ENCODE measurements around the gene SPATA32.

SPATA32 gene

GRCh38 chr17:45294506-45294905 is 32.6 kb upstream of the SPATA32 start:
- Histone ChIP-seq H3K4me1 (ENCODE audit: control insufficient read depth in 2 of 2, insufficient read depth in 2 of 2, low read length in 2 of 2) (peaks cover 54 to 64% of the 10 kb centered on the region in 2 donors), H3K27me3 (ENCODE audit: control insufficient read depth in 2 of 2, insufficient read depth in 2 of 2, low read length in 2 of 2) (no peaks in the 10 kb centered on the region), H3K27ac (ENCODE audit: low read depth in 2 of 2, low read length in 2 of 2) (peak overlapping the region; percentile 9 to 69), H3K9ac (ENCODE audit: low read depth in 1 of 2, low read length in 2 of 2) (no peak overlapping the region), H3K4me3 (ENCODE audit: low read length in 2 of 2) (no peak overlapping the region), H3K36me3 (ENCODE audit: control insufficient read depth in 2 of 2, insufficient read depth in 2 of 2, low read length in 2 of 2) (peaks cover 11 to 14% of the 10 kb centered on the region in 2 donors), H3K9me3 (ENCODE audit: control insufficient read depth in 2 of 2, low read length in 2 of 2) (no peaks in the 10 kb centered on the region)

GRCh38 chr17:45293413-45294211 is 31.7 kb upstream of the SPATA32 start:
- no peaks in the 10 kb centered on the region for H3K27me3 ChIP-seq (ENCODE audit: control insufficient read depth in 2 of 2, insufficient read depth in 2 of 2, low read length in 2 of 2)
- H3K9ac ChIP-seq (ENCODE audit: low read depth in 1 of 2, low read length in 2 of 2): peak overlapping the region in 1 of 2 donors; percentile 41
- H3K4me1 ChIP-seq (ENCODE audit: control insufficient read depth in 2 of 2, insufficient read depth in 2 of 2, low read length in 2 of 2): peaks cover 52 to 58% of the 10 kb centered on the region in 2 donors
- H3K27ac ChIP-seq (ENCODE audit: low read depth in 2 of 2, low read length in 2 of 2): peak overlapping the region; percentile 38 to 69
- peaks cover 19 to 23% of the 10 kb centered on the region in 2 donors for H3K36me3 ChIP-seq (ENCODE audit: control insufficient read depth in 2 of 2, insufficient read depth in 2 of 2, low read length in 2 of 2)
- no peaks in the 10 kb centered on the region for H3K9me3 ChIP-seq (ENCODE audit: control insufficient read depth in 2 of 2, low read length in 2 of 2)
- no peak overlapping the region for H3K4me3 ChIP-seq (ENCODE audit: low read length in 2 of 2)

GRCh38 chr17:45292696-45293412 is 31.0 kb upstream of the SPATA32 start:
- peak overlapping the region; percentile 7 to 41 for H3K9ac ChIP-seq (ENCODE audit: low read depth in 1 of 2, low read length in 2 of 2)
- no peaks in the 10 kb centered on the region for H3K9me3 ChIP-seq (ENCODE audit: control insufficient read depth in 2 of 2, low read length in 2 of 2)
- H3K27me3 ChIP-seq (ENCODE audit: control insufficient read depth in 2 of 2, insufficient read depth in 2 of 2, low read length in 2 of 2): no peaks in the 10 kb centered on the region
- peak overlapping the region; percentile 38 to 69 for H3K27ac ChIP-seq (ENCODE audit: low read depth in 2 of 2, low read length in 2 of 2)
- H3K36me3 ChIP-seq (ENCODE audit: control insufficient read depth in 2 of 2, insufficient read depth in 2 of 2, low read length in 2 of 2): peaks cover 23 to 27% of the 10 kb centered on the region in 2 donors
- peaks cover 54 to 56% of the 10 kb centered on the region in 2 donors for H3K4me1 ChIP-seq (ENCODE audit: control insufficient read depth in 2 of 2, insufficient read depth in 2 of 2, low read length in 2 of 2)
- no peak overlapping the region for H3K4me3 ChIP-seq (ENCODE audit: low read length in 2 of 2)

GRCh38 chr17:45291171-45291805 is 29.4 kb upstream of the SPATA32 start:
- peaks cover 44 to 46% of the 10 kb centered on the region in 2 donors for H3K4me1 ChIP-seq (ENCODE audit: control insufficient read depth in 2 of 2, insufficient read depth in 2 of 2, low read length in 2 of 2)
- H3K9me3 ChIP-seq (ENCODE audit: control insufficient read depth in 2 of 2, low read length in 2 of 2): no peaks in the 10 kb centered on the region
- H3K9ac ChIP-seq (ENCODE audit: low read depth in 1 of 2, low read length in 2 of 2): no peak overlapping the region
- peak overlapping the region in 1 of 2 donors; percentile 44 for H3K27ac ChIP-seq (ENCODE audit: low read depth in 2 of 2, low read length in 2 of 2)
- no peak overlapping the region for H3K4me3 ChIP-seq (ENCODE audit: low read length in 2 of 2)
- H3K36me3 ChIP-seq (ENCODE audit: control insufficient read depth in 2 of 2, insufficient read depth in 2 of 2, low read length in 2 of 2): peaks cover 38 to 41% of the 10 kb centered on the region in 2 donors
- H3K27me3 ChIP-seq (ENCODE audit: control insufficient read depth in 2 of 2, insufficient read depth in 2 of 2, low read length in 2 of 2): no peaks in the 10 kb centered on the region

- Histone ChIP-seq H3K4me1 (ENCODE audit: control insufficient read depth in 2 of 2, insufficient read depth in 2 of 2, low read length in 2 of 2) (peaks cover 35 to 45% of the 10 kb centered on the region in 2 donors), H3K27ac (ENCODE audit: low read depth in 2 of 2, low read length in 2 of 2) (peak overlapping the region in 1 of 2 donors; percentile 44), H3K36me3 (ENCODE audit: control insufficient read depth in 2 of 2, insufficient read depth in 2 of 2, low read length in 2 of 2) (peaks cover 43 to 44% of the 10 kb centered on the region in 2 donors), H3K4me3 (ENCODE audit: low read length in 2 of 2) (no peak overlapping the region), H3K9ac (ENCODE audit: low read depth in 1 of 2, low read length in 2 of 2) (no peak overlapping the region), H3K9me3 (ENCODE audit: control insufficient read depth in 2 of 2, low read length in 2 of 2) (no peaks in the 10 kb centered on the region), H3K27me3 (ENCODE audit: control insufficient read depth in 2 of 2, insufficient read depth in 2 of 2, low read length in 2 of 2) (no peaks in the 10 kb centered on the region)
Measured at GRCh38 chr17:45290269-45290765, 28.4 kb upstream of the SPATA32 start.

- Histone ChIP-seq H3K27ac (ENCODE audit: low read depth in 2 of 2, low read length in 2 of 2) (peak overlapping the region in 1 of 2 donors; percentile 33), H3K9ac (ENCODE audit: low read depth in 1 of 2, low read length in 2 of 2) (no peak overlapping the region), H3K9me3 (ENCODE audit: control insufficient read depth in 2 of 2, low read length in 2 of 2) (no peaks in the 10 kb centered on the region), H3K4me1 (ENCODE audit: control insufficient read depth in 2 of 2, insufficient read depth in 2 of 2, low read length in 2 of 2) (peaks cover 29 to 45% of the 10 kb centered on the region in 2 donors), H3K36me3 (ENCODE audit: control insufficient read depth in 2 of 2, insufficient read depth in 2 of 2, low read length in 2 of 2) (peaks cover 50 to 51% of the 10 kb centered on the region in 2 donors), H3K27me3 (ENCODE audit: control insufficient read depth in 2 of 2, insufficient read depth in 2 of 2, low read length in 2 of 2) (no peaks in the 10 kb centered on the region), H3K4me3 (ENCODE audit: low read length in 2 of 2) (no peak overlapping the region)
Measured at GRCh38 chr17:45289301-45290268, 27.7 kb upstream of the SPATA32 start.

- Histone ChIP-seq H3K4me3 (ENCODE audit: low read length in 2 of 2) (no peak overlapping the region), H3K27me3 (ENCODE audit: control insufficient read depth in 2 of 2, insufficient read depth in 2 of 2, low read length in 2 of 2) (no peaks in the 10 kb centered on the region), H3K36me3 (ENCODE audit: control insufficient read depth in 2 of 2, insufficient read depth in 2 of 2, low read length in 2 of 2) (peaks cover 57 to 59% of the 10 kb centered on the region in 2 donors), H3K9me3 (ENCODE audit: control insufficient read depth in 2 of 2, low read length in 2 of 2) (no peaks in the 10 kb centered on the region), H3K4me1 (ENCODE audit: control insufficient read depth in 2 of 2, insufficient read depth in 2 of 2, low read length in 2 of 2) (peaks cover 22 to 37% of the 10 kb centered on the region in 2 donors), H3K27ac (ENCODE audit: low read depth in 2 of 2, low read length in 2 of 2) (peak overlapping the region in 1 of 2 donors; percentile 24), H3K9ac (ENCODE audit: low read depth in 1 of 2, low read length in 2 of 2) (no peak overlapping the region)
Measured at GRCh38 chr17:45288825-45289224, 26.9 kb upstream of the SPATA32 start.

GRCh38 chr17:45287526-45288500 is 25.9 kb upstream of the SPATA32 start:
- H3K9ac ChIP-seq (ENCODE audit: low read depth in 1 of 2, low read length in 2 of 2): no peak overlapping the region
- H3K9me3 ChIP-seq (ENCODE audit: control insufficient read depth in 2 of 2, low read length in 2 of 2): no peaks in the 10 kb centered on the region
- H3K36me3 ChIP-seq (ENCODE audit: control insufficient read depth in 2 of 2, insufficient read depth in 2 of 2, low read length in 2 of 2): peaks cover 67 to 69% of the 10 kb centered on the region in 2 donors
- peak overlapping the region in 1 of 2 donors; percentile 48 for H3K27ac ChIP-seq (ENCODE audit: low read depth in 2 of 2, low read length in 2 of 2)
- H3K4me3 ChIP-seq (ENCODE audit: low read length in 2 of 2): no peak overlapping the region
- peaks cover 12 to 27% of the 10 kb centered on the region in 2 donors for H3K4me1 ChIP-seq (ENCODE audit: control insufficient read depth in 2 of 2, insufficient read depth in 2 of 2, low read length in 2 of 2)
- H3K27me3 ChIP-seq (ENCODE audit: control insufficient read depth in 2 of 2, insufficient read depth in 2 of 2, low read length in 2 of 2): no peaks in the 10 kb centered on the region

Measured in mucosa of rectum (tissue), 2 donors.